ENCODE results near the gene LRRC14B.

DNA sequence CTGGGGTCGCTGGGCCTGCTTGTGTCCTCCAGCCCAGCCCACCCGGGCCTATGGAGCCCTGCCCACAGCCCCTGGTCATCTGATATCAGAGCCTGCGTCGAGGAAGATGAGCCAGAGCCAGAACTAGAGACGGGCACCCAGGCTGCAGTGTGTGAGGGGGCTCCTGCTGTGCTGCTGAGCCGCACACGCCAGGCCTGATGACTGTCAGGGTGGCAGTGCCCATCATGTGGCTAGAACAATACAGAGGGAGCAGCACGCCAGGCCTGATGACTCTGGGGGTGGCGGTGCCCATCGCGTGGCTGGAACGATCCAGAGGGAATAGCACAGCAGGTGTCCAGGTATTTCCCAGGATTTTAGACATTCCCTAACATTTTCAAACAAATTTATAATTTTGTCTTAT is 9.2 kb upstream of the LRRC14B start:
- TF ChIP-seq, protein P1, sequence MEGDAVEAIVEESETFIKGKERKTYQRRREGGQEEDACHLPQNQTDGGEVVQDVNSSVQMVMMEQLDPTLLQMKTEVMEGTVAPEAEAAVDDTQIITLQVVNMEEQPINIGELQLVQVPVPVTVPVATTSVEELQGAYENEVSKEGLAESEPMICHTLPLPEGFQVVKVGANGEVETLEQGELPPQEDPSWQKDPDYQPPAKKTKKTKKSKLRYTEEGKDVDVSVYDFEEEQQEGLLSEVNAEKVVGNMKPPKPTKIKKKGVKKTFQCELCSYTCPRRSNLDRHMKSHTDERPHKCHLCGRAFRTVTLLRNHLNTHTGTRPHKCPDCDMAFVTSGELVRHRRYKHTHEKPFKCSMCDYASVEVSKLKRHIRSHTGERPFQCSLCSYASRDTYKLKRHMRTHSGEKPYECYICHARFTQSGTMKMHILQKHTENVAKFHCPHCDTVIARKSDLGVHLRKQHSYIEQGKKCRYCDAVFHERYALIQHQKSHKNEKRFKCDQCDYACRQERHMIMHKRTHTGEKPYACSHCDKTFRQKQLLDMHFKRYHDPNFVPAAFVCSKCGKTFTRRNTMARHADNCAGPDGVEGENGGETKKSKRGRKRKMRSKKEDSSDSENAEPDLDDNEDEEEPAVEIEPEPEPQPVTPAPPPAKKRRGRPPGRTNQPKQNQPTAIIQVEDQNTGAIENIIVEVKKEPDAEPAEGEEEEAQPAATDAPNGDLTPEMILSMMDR (IDR thresholded peaks at IDR 0.05) = no peak
- TF ChIP-seq POLR2A (IDR thresholded peaks at IDR 0.05) = no peak

Measured in right lobe of liver (tissue), 4 donors.